SK-N-SH (cell line): Measurements from ENCODE around the gene LAMTOR4. TPM values are rescaled to one million over a fixed set of nuclear protein-coding genes. Genes with fewer than 3 reads are reported as not detected.

Experiments
- CTCF ChIA-PET: fragments of 300-600, 350-600 bp; formaldehyde crosslinking; extraction: SDS; loops from one replicate; lab custom pipeline; 2021; lab: Yijun Ruan, JAX
- POLR2A ChIA-PET: fragments of 350-600 bp; sonication (Branson Sonifier 250); formaldehyde crosslinking; extraction: SDS; loops from one replicate; lab custom pipeline; 2020; ENCODE audit warnings: antibody characterized with exemption, inconsistent platforms; lab: Yijun Ruan, JAX
- DNase-seq: peaks from one replicate; pipeline ENCODE4 v3.0.0; 2012
- H2AFZ ChIP-seq: fragments of 200-600 bp; sonication (generic); 2 replicates; pipeline ENCODE4 v1.8.1; 2016; ENCODE audit warnings: antibody characterized with exemption, mild to moderate bottlenecking, low read depth
- H3F3A ChIP-seq: fragments of 200-600 bp; sonication (generic); replicated peaks from 2 replicates; pipeline ENCODE3; 2016; ENCODE audit warnings: antibody characterized with exemption, mild to moderate bottlenecking; ENCODE audit not compliant: insufficient read depth
- H3K27ac ChIP-seq, 2 experiments: fragments of 200-500 bp in 1 of 2; fragments of 200-600 bp in 1 of 2; sonication (Bioruptor generic) in 1 of 2; sonication (generic), shearing (Covaris generic) in 1 of 2; 2 replicates each; pipeline versions ENCODE4 v1.5.1 to v1.6.1; 2014 to 2016; ENCODE audit warnings: low read depth in 2 of 2, inconsistent platforms in 1 of 2, low read length in 1 of 2, mild to moderate bottlenecking in 1 of 2, mixed read lengths in 1 of 2
- H3K27me3 ChIP-seq: fragments of 200-600 bp; sonication (generic), shearing (Covaris generic); 2 replicates; pipeline ENCODE4 v1.6.1; 2016; ENCODE audit warnings: mixed run types; ENCODE audit not compliant: insufficient read depth
- H3K36me3 ChIP-seq, 2 experiments: fragments of 200-500 bp in 1 of 2; fragments of 200-600 bp in 1 of 2; sonication (Bioruptor generic) in 1 of 2; sonication (generic) in 1 of 2; replicated peaks in 1 of 2; 2 replicates each; pipeline versions ENCODE3 to v1.5.1; 2014 to 2016; ENCODE audit warnings: low read length in 1 of 2, mild to moderate bottlenecking in 1 of 2; ENCODE audit not compliant: insufficient read depth in 2 of 2, control insufficient read depth in 1 of 2
- H3K4me1 ChIP-seq, 2 experiments: fragments of 200-500 bp in 1 of 2; fragments of 200-600 bp in 1 of 2; sonication (Bioruptor generic) in 1 of 2; sonication (generic), shearing (Covaris generic) in 1 of 2; 2 replicates each; pipeline versions ENCODE4 v1.5.1 to v1.6.1; 2014 to 2016; ENCODE audit warnings: low read depth in 1 of 2, low read length in 1 of 2, mixed run types in 1 of 2; ENCODE audit not compliant: insufficient read depth in 2 of 2, control insufficient read depth in 1 of 2
- H3K4me2 ChIP-seq: fragments of 200-600 bp; sonication (generic), shearing (Covaris generic); 2 replicates; pipeline ENCODE4 v1.6.1; 2017; ENCODE audit warnings: mixed run types
- H3K4me3 ChIP-seq, 2 experiments: fragments of 200-500 bp in 1 of 2; fragments of 200-600 bp in 1 of 2; sonication (Bioruptor generic) in 1 of 2; sonication (generic), shearing (Covaris generic) in 1 of 2; 2 replicates each; pipeline versions ENCODE4 v1.5.1 to v1.8.1; 2014 to 2016; ENCODE audit warnings: low read depth in 2 of 2, inconsistent platforms in 1 of 2, low read length in 1 of 2, mild to moderate bottlenecking in 1 of 2, mixed read lengths in 1 of 2, moderate library complexity in 1 of 2
- H3K79me2 ChIP-seq: fragments of 200-600 bp; sonication (generic); 2 replicates; pipeline ENCODE4 v1.8.1; 2017; ENCODE audit warnings: mild to moderate bottlenecking; ENCODE audit not compliant: insufficient read depth
- H3K9ac ChIP-seq: fragments of 200-600 bp; sonication (generic); 2 replicates; pipeline ENCODE4 v1.6.1; 2017; ENCODE audit warnings: mixed run types
- H3K9me2 ChIP-seq: fragments of 200-600 bp; sonication (generic); 2 replicates; pipeline ENCODE4 v1.6.1; 2017; ENCODE audit warnings: mixed run types
- H3K9me3 ChIP-seq: fragments of 200-600 bp; sonication (generic); 2 replicates; pipeline ENCODE4 v1.6.1; 2017; ENCODE audit warnings: mixed run types, mild to moderate bottlenecking, moderate library complexity
- H4K20me1 ChIP-seq: fragments of 200-600 bp; sonication (generic); 2 replicates; pipeline ENCODE4 v1.6.1; 2017; ENCODE audit warnings: mild to moderate bottlenecking, mixed run types; ENCODE audit not compliant: insufficient read depth
- CTCF ChIP-seq: fragments of 200-600 bp; sonication (generic); IDR thresholded peaks from 2 replicates; pipeline ENCODE4 v1.6.1; 2017; ENCODE audit warnings: antibody characterized with exemption, mild to moderate bottlenecking, moderate library complexity
- ELF1 ChIP-seq: IDR thresholded peaks from 2 replicates; pipeline ENCODE4 v1.4.0; 2012
- EP300 ChIP-seq, 2 experiments: IDR thresholded peaks; 2 replicates each; pipeline versions ENCODE4 v1.4.0 to v1.6.1; 2012; ENCODE audit warnings: borderline replicate concordance in 1 of 2, low read depth in 1 of 2, low read length in 1 of 2
- FOSL2 ChIP-seq: IDR thresholded peaks from 2 replicates; pipeline ENCODE4 v1.4.0; 2012; ENCODE audit warnings: low read depth, mild to moderate bottlenecking, moderate library complexity, borderline replicate concordance
- FOXM1 ChIP-seq: IDR thresholded peaks from 2 replicates; pipeline ENCODE4 v1.4.0; 2012; ENCODE audit warnings: low read depth, mild to moderate bottlenecking
- GABPA ChIP-seq: IDR thresholded peaks from 2 replicates; pipeline ENCODE4 v1.4.0; 2012; ENCODE audit warnings: low read depth, mild to moderate bottlenecking
- GATA2 ChIP-seq: sonication (generic); formaldehyde crosslinking; IDR thresholded peaks from 2 replicates; pipeline ENCODE4 v1.5.0; 2020; ENCODE audit warnings: mild to moderate bottlenecking, missing genetic modification reagents
- JUND ChIP-seq: IDR thresholded peaks from 2 replicates; pipeline ENCODE4 v1.4.0; 2012
- MAX ChIP-seq: IDR thresholded peaks from 2 replicates; pipeline ENCODE4 v1.4.0; 2012; ENCODE audit warnings: low read depth
- MEF2A ChIP-seq: IDR thresholded peaks from 2 replicates; pipeline ENCODE4 v1.4.0; 2012; ENCODE audit warnings: low read depth, borderline replicate concordance
- NRF1 ChIP-seq: IDR thresholded peaks from 2 replicates; pipeline ENCODE4 v1.6.1; 2012; ENCODE audit warnings: low read depth, mild to moderate bottlenecking, low read length
- POLR2AphosphoS5 ChIP-seq: IDR thresholded peaks from 2 replicates; pipeline ENCODE4 v1.6.1; 2012; ENCODE audit warnings: low read depth, low read length
- RFX5 ChIP-seq: IDR thresholded peaks from 2 replicates; pipeline ENCODE4 v1.6.1; 2012; ENCODE audit warnings: mild to moderate bottlenecking, improper control_type of control experiment, low read length
- RXRA ChIP-seq: IDR thresholded peaks from 2 replicates; pipeline ENCODE4 v1.4.0; 2012; ENCODE audit warnings: low read depth, mild to moderate bottlenecking, borderline replicate concordance
- SIN3A ChIP-seq: IDR thresholded peaks from 2 replicates; pipeline ENCODE4 v1.6.1; 2012; ENCODE audit warnings: low read depth, mild to moderate bottlenecking, low read length, moderate library complexity, borderline replicate concordance
- SMC3 ChIP-seq: IDR thresholded peaks from 2 replicates; pipeline ENCODE4 v1.6.1; 2012; ENCODE audit warnings: low read depth, low read length, improper control_type of control experiment
- TCF12 ChIP-seq: IDR thresholded peaks from 2 replicates; pipeline ENCODE4 v1.4.0; 2012
- YY1 ChIP-seq: IDR thresholded peaks from 2 replicates; pipeline ENCODE4 v1.4.0; 2012; ENCODE audit warnings: low read depth, mild to moderate bottlenecking
- WGBS: methylation state at CpG from one replicate; pipeline ENCODE4 v1.1.6; 2017; ENCODE audit warnings: low lambda C conversion rate; 5-methylcytosine and 5-hydroxymethylcytosine counted together
- polyA plus RNA-seq, 3 experiments: library from polyadenylated mRNA; depleted of rRNA; stranded (reverse); fragments of >200 nt; gene quantifications; 2 replicates each; pipeline ENCODE4 v1.2.3, GENCODE V29; 2012
- TF ChIP-seq, protein P1 (sequence below): IDR thresholded peaks from 2 replicates; pipeline ENCODE4 v1.4.0; 2012; ENCODE audit warnings: low read depth, borderline replicate concordance
- TF ChIP-seq, protein P2 (sequence below): fragments of 150-350 bp; IDR thresholded peaks from 2 replicates; pipeline ENCODE4 v1.6.1; 2016; ENCODE audit warnings: mild to moderate bottlenecking, low read depth, low read length
- TF ChIP-seq, protein P3 (sequence below): IDR thresholded peaks from 2 replicates; pipeline ENCODE4; 2012

The LAMTOR4 gene
- polyA plus RNA-seq, 1 of the 3 experiments (the other 2 are of a cell fraction) = 630 TPM

DNA sequence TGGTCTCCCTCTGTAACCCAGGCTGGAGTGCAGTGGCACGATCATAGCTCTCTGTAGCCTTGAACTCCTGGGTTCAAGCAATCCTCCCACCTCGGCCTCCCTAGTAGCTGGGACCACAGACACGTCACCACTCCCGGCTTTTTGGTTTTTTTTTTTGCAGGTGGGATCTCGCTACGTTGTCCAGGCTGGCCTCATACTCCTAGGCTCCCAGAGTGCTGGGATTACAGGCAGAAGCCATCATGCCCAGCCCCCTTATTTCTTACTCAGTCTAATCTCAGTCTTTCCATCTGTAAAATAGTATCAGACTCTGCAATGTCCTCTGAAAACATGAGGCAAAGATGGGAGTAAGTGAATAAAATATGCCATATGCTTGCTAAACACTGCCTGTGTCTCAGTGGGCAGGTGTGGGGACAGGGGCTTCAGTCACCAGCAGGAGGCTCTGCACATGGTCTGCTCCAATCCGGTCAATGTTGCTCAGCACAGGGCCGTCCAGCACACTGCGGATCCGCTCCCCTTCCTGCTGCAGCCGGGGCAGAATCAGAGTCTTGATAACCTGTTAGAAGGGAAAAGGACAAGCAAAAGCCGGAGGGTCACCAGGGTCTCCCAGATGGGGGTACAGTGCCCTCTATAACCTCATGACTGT, 39.1 kb upstream of the LAMTOR4 start:
- WGBS = 90% methylated on average over 12 of the region's 12 CpGs
- ChIA-PET POLR2A (interaction anchor here (1.0 kb wide), 1 partner anchor 9 kb away, joined by 4 read pairs; no protein-coding TSS in a partner anchor), CTCF (interaction anchor here (0.8 to 1.2 kb wide), 2 partner anchors 23 to 27 kb away, joined by 3 to 4 read pairs; no protein-coding TSS in a partner anchor)
- H3K9me3 ChIP-seq = no peaks in the 10 kb centered on the region
- H3K9ac ChIP-seq = no peak overlapping the region
- H3K79me2 ChIP-seq = no peaks in the 10 kb centered on the region
- H3K9me2 ChIP-seq = no peaks in the 10 kb centered on the region
- H3K4me3 ChIP-seq = no peak overlapping the region
- no peaks in the 10 kb centered on the region for H3K27me3 ChIP-seq
- H3K4me1 ChIP-seq = no peaks in the 10 kb centered on the region
- TF ChIP-seq SIN3A (no peak), CTCF (peak; percentile 33), MAX (no peak), FOXM1 (no peak), JUND (no peak), POLR2AphosphoS5 (no peak; the same call in 1 of the 2 replicates), NRF1 (no peak), SMC3 (0 out of 2 replicates have a peak, but pooled peaks have one; percentile 2)
- no peak overlapping the region for H2AFZ ChIP-seq
- no peak overlapping the region for H3K27ac ChIP-seq
- peak; percentile 56 for DNase-seq
- H3F3A ChIP-seq = peaks cover 25% of the 10 kb centered on the region
- no peak overlapping the region for H3K4me2 ChIP-seq
- no peaks in the 10 kb centered on the region for H4K20me1 ChIP-seq
- peaks cover 39 to 44% of the 10 kb centered on the region in 2 experiments for H3K36me3 ChIP-seq

DNA sequence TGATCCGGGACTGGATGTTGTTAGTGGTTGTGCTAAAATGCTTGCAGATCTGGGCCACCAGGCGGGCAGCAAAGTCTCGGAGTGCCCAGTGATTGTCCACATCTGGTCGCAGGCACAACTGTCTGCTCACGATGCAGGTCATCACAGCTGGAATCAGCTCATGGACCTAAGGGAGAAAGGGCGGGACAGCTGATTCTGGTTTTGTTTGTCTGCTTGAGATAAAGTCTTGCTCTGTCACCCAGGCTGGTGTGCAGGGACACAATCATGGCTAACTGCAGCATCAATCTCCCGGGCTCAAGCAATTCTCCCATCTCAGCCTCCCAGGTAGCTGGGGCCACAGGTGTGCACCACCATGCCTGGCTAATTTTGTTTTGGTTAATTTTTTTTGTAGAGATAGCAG, 37.6 kb upstream of the LAMTOR4 start:
- peak; percentile 12 for DNase-seq
- no peak overlapping the region for H3K9ac ChIP-seq
- H3K27me3 ChIP-seq = no peaks in the 10 kb centered on the region
- no peak overlapping the region for H3K4me3 ChIP-seq
- ChIA-PET POLR2A (interaction anchor here (6.9 kb wide), 1 partner anchor 10 kb away, joined by 32 read pairs; the partner anchor contains the start of genes AP4M1 and MCM7), CTCF (interaction anchor here (1.1 to 7.2 kb wide), 3 partner anchors 9 to 20 kb away, joined by 3 to 42 read pairs (median 8); partner anchors contain the start of genes AP4M1 and MCM7)
- no peaks in the 10 kb centered on the region for H3K9me2 ChIP-seq
- H2AFZ ChIP-seq = no peak overlapping the region
- 89% methylated on average over 7 of the region's 7 CpGs for WGBS
- peaks cover 25% of the 10 kb centered on the region for H3F3A ChIP-seq
- TF ChIP-seq GABPA (no peak), ELF1 (no peak), RXRA (no peak), EP300 (IDR thresholded peaks at IDR 0.05; ENCODE audit: borderline replicate concordance in 1 of 2, low read depth in 1 of 2, low read length in 1 of 2) (no peak), RFX5 (no peak), MEF2A (no peak), SIN3A (no peak), GATA2 (CRISPR knock-in tag) (no peak), NRF1 (no peak), TCF12 (no peak), POLR2AphosphoS5 (no peak), SMC3 (no peak), YY1 (no peak), FOSL2 (no peak), FOXM1 (no peak)
- TF ChIP-seq, protein P1, sequence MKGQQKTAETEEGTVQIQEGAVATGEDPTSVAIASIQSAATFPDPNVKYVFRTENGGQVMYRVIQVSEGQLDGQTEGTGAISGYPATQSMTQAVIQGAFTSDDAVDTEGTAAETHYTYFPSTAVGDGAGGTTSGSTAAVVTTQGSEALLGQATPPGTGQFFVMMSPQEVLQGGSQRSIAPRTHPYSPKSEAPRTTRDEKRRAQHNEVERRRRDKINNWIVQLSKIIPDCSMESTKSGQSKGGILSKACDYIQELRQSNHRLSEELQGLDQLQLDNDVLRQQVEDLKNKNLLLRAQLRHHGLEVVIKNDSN = no peak
- TF ChIP-seq, protein P2, sequence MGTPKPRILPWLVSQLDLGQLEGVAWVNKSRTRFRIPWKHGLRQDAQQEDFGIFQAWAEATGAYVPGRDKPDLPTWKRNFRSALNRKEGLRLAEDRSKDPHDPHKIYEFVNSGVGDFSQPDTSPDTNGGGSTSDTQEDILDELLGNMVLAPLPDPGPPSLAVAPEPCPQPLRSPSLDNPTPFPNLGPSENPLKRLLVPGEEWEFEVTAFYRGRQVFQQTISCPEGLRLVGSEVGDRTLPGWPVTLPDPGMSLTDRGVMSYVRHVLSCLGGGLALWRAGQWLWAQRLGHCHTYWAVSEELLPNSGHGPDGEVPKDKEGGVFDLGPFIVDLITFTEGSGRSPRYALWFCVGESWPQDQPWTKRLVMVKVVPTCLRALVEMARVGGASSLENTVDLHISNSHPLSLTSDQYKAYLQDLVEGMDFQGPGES = no peak
- TF ChIP-seq, protein P3, sequence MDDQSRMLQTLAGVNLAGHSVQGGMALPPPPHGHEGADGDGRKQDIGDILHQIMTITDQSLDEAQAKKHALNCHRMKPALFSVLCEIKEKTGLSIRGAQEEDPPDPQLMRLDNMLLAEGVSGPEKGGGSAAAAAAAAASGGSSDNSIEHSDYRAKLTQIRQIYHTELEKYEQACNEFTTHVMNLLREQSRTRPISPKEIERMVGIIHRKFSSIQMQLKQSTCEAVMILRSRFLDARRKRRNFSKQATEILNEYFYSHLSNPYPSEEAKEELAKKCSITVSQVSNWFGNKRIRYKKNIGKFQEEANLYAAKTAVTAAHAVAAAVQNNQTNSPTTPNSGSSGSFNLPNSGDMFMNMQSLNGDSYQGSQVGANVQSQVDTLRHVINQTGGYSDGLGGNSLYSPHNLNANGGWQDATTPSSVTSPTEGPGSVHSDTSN = no peak
- H4K20me1 ChIP-seq = no peaks in the 10 kb centered on the region
- no peak overlapping the region for H3K27ac ChIP-seq
- H3K4me2 ChIP-seq = no peak overlapping the region
- no peaks in the 10 kb centered on the region for H3K4me1 ChIP-seq
- H3K9me3 ChIP-seq = no peaks in the 10 kb centered on the region
- no peaks in the 10 kb centered on the region for H3K79me2 ChIP-seq
- H3K36me3 ChIP-seq = peaks cover 27 to 56% of the 10 kb centered on the region in 2 experiments
